Peyer's patch (tissue), 4 donors: ENCODE data around the gene TBC1D22B. TPM values are rescaled to one million over a fixed set of nuclear protein-coding genes. Genes with fewer than 3 reads are reported as not detected.
A peak's percentile ranks its signal among the peaks of the same experiment; 100 is the strongest.

ENCODE experiments used
- DNase-seq, 3 donors: peaks; one replicate each; pipeline ENCODE4 v3.0.0-alpha.2; 2017 to 2019
- H3K27ac ChIP-seq, 4 donors: fragments of 200-600 bp; sonication (generic); one replicate each; pipeline ENCODE4 v1.5.1; 2016 to 2019
- H3K27me3 ChIP-seq, 2 donors: fragments of 200-600 bp; sonication (generic); one replicate each; pipeline ENCODE4 v1.5.1; 2019
- H3K36me3 ChIP-seq, 3 donors: fragments of 200-600 bp; sonication (generic); one replicate each; pipeline ENCODE4 v1.5.1; 2016 to 2019
- H3K4me1 ChIP-seq, 4 donors: fragments of 200-600 bp; sonication (generic); one replicate each; pipeline ENCODE4 v1.5.1; 2016 to 2019
- H3K4me3 ChIP-seq, 4 donors: fragments of 200-600 bp; sonication (generic); 1 replicate in 3 of 4; 2 replicates in 1 of 4; pipeline ENCODE4 v1.5.1; 2016 to 2019; ENCODE audit warnings: mild to moderate bottlenecking in 1 of 4
- H3K9me3 ChIP-seq, 4 donors: fragments of 200-600 bp; sonication (generic); one replicate each; pipeline ENCODE4 v1.5.1; 2016 to 2019; ENCODE audit warnings: mild to moderate bottlenecking in 1 of 4
- CTCF ChIP-seq, 6 experiments: fragments of 450-650 bp in 4 of 6; fragments of 200-600 bp in 2 of 6; sonication (generic) in 1 of 6; IDR thresholded peaks; one replicate each; pipeline ENCODE4 v1.5.1; 2017 to 2019; ENCODE audit warnings: antibody characterized with exemption in 6 of 6, mild to moderate bottlenecking in 3 of 6, moderate library complexity in 1 of 6
- POLR2A ChIP-seq, 2 donors: fragments of 450-650 bp; IDR thresholded peaks; one replicate each; pipeline ENCODE4 v1.5.1; 2017; ENCODE audit warnings: antibody characterized with exemption in 2 of 2, mild to moderate bottlenecking in 2 of 2, moderate library complexity in 2 of 2
- total RNA-seq, 4 donors: library from RNA; depleted of rRNA; stranded (reverse); fragments of >200 nt; gene quantifications; one replicate each; pipeline ENCODE4 v1.1.0, GENCODE V29; 2016

TBC1D22B gene
- total RNA-seq, 4 donors from 2014 or later: 12.4 to 23.3 (median 19.0) TPM

DNA sequence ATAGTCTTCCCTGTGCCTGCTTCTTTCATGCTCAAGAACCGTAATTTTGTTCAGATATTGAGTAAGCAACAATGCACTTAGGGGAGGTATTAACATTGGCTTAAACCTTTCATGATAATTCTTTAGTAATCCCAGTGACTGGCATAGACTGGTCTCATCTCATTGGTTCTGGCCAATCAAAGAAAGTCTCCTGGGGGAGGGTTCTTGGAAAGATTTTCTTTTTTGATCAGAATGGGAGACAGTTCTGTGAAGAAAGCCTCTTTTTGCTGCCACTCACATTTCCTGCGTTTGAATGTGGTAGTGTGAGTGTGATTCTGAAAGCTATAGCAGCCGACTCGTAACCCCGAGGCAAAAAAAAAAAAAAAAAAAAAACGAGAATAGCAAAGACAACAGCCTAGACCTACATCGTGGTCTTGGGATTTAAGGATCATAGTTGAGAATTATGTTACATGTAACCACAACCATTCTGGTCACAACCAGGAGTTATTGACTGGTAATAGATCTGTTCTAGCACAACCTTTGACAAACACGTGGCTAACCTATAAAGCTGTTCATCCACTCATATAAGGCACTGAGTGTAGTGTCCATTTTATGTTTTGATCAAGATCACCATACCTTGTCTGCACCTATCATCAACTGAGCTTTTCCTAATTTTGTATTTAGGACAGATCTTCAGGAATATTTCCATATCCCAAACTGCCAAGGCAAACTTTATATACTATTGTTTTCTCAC is 15.4 kb downstream of the TBC1D22B start:
- H3K9me3 ChIP-seq: no peaks in the 10 kb centered on the region
- H3K4me3 ChIP-seq: no peak overlapping the region
- no peak overlapping the region for H3K27ac ChIP-seq
- peaks cover 0 to 2% (median 0%) of the 10 kb centered on the region in 4 donors for H3K4me1 ChIP-seq
- H3K27me3 ChIP-seq: no peaks in the 10 kb centered on the region
- no peak for DNase-seq
- H3K36me3 ChIP-seq: peaks cover 0 to 20% (median 0%) of the 10 kb centered on the region in 3 donors
- no peak for TF ChIP-seq POLR2A (IDR thresholded peaks at IDR 0.05)
- TF ChIP-seq CTCF (IDR thresholded peaks at IDR 0.05): no peak

DNA sequence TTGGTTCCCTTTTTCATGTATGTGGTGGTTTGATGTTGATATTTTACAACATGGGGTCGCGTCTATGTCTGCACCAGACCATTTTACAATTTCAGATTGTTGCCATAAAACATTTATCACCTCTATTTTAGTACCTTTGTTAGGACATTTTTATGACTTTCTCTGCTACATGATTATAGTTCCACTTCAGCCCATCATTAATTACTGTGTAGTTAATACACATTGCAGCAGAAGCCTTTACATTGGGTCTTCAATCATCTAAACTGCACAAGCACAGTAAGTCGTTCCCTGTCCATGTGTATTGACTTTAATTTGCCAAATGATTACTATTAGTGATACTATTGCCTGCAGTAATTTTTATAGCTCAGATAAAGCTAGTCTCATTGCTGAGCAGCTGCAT is 16.1 kb downstream of the TBC1D22B start:
- no peaks in the 10 kb centered on the region for H3K27me3 ChIP-seq
- TF ChIP-seq CTCF (IDR thresholded peaks at IDR 0.05): no peak
- no peak for TF ChIP-seq POLR2A (IDR thresholded peaks at IDR 0.05)
- H3K4me1 ChIP-seq: peaks cover 0 to 2% (median 0%) of the 10 kb centered on the region in 4 donors
- H3K9me3 ChIP-seq: no peaks in the 10 kb centered on the region
- peaks cover 0 to 14% (median 0%) of the 10 kb centered on the region in 3 donors for H3K36me3 ChIP-seq
- H3K4me3 ChIP-seq: no peak overlapping the region
- H3K27ac ChIP-seq: no peak overlapping the region
- DNase-seq: no peak

DNA sequence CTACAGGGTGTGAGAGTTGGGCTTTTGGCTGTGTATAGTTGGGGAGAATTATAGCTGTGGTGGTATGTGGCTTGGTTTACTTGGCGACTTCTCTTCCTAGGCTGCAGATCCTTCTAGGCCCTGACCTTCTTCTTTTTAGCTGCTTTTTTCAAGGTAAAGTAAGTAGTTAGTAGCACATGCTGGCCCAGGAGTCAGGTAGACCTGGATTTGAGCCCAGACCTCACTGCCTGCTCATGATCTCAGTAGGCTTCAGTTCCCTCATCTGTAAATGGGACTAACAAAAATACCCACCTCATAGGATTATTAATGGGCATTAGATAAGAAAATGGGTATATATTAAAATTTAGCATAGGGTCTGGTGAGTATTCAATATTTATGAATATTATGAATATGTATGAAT is 17.8 kb downstream of the TBC1D22B start:
- no peak overlapping the region for H3K27ac ChIP-seq
- no peak for DNase-seq
- peaks cover 0 to 18% (median 0%) of the 10 kb centered on the region in 3 donors for H3K36me3 ChIP-seq
- TF ChIP-seq POLR2A (IDR thresholded peaks at IDR 0.05) (no peak), CTCF (IDR thresholded peaks at IDR 0.05) (no peak)
- no peaks in the 10 kb centered on the region for H3K27me3 ChIP-seq
- no peak overlapping the region for H3K4me3 ChIP-seq
- no peaks in the 10 kb centered on the region for H3K9me3 ChIP-seq
- peaks cover 0 to 2% (median 0%) of the 10 kb centered on the region in 4 donors for H3K4me1 ChIP-seq

- H3K36me3 ChIP-seq: peaks cover 0 to 20% (median 2%) of the 10 kb centered on the region in 3 donors
- no peaks in the 10 kb centered on the region for H3K9me3 ChIP-seq
- H3K4me1 ChIP-seq: peaks cover 0 to 2% (median 0%) of the 10 kb centered on the region in 4 donors
- no peak overlapping the region for H3K27ac ChIP-seq
- H3K27me3 ChIP-seq: no peaks in the 10 kb centered on the region
- peak in 1 of 2 donors; percentile 19 for TF ChIP-seq POLR2A (IDR thresholded peaks at IDR 0.05)
- TF ChIP-seq CTCF (IDR thresholded peaks at IDR 0.05): no peak
- H3K4me3 ChIP-seq: no peak overlapping the region
- peak in 1 of 3 donors; percentile 64 for DNase-seq
Measured at GRCh38 chr6:37277001-37277409, 19.4 kb downstream of the TBC1D22B start.

- TF ChIP-seq POLR2A (IDR thresholded peaks at IDR 0.05) (no peak), CTCF (IDR thresholded peaks at IDR 0.05) (no peak)
- Histone ChIP-seq H3K27ac (no peak overlapping the region), H3K9me3 (no peaks in the 10 kb centered on the region), H3K4me3 (no peak overlapping the region), H3K4me1 (peaks cover 0 to 3% (median 1%) of the 10 kb centered on the region in 4 donors), H3K36me3 (peaks cover 0 to 44% (median 2%) of the 10 kb centered on the region in 3 donors), H3K27me3 (no peaks in the 10 kb centered on the region)
- DNase-seq: no peak
Measured at GRCh38 chr6:37279366-37280134, 22.0 kb downstream of the TBC1D22B start.
